ENCODE measurements around the gene OSBP2.

DNA sequence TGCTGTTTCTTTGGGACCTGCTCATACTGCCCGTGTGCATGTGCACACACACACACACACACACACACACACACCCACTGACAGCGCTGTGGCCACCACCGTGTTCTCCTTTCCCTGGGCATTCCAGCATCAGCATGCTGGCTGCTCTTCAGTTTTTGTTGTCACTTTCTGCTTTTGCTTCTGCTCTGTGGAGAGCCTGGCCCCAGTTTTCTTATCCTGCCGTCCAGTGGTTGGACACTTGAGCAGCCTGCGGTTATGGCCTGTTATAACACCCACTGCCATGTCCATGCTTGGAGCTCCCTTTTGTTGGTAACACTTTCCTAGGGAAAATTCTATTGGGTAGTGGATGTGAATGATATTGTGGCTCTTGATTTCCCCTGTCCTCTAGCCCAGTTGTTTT lies 83.6 kb downstream of the OSBP2 start:
- TF ChIP-seq, protein P1, sequence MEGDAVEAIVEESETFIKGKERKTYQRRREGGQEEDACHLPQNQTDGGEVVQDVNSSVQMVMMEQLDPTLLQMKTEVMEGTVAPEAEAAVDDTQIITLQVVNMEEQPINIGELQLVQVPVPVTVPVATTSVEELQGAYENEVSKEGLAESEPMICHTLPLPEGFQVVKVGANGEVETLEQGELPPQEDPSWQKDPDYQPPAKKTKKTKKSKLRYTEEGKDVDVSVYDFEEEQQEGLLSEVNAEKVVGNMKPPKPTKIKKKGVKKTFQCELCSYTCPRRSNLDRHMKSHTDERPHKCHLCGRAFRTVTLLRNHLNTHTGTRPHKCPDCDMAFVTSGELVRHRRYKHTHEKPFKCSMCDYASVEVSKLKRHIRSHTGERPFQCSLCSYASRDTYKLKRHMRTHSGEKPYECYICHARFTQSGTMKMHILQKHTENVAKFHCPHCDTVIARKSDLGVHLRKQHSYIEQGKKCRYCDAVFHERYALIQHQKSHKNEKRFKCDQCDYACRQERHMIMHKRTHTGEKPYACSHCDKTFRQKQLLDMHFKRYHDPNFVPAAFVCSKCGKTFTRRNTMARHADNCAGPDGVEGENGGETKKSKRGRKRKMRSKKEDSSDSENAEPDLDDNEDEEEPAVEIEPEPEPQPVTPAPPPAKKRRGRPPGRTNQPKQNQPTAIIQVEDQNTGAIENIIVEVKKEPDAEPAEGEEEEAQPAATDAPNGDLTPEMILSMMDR (IDR thresholded peaks at IDR 0.05): no peak
- TF ChIP-seq POLR2A (IDR thresholded peaks at IDR 0.05): no peak

Data from testis (tissue), 2 donors.